Prostate gland (tissue), 2 donors: ENCODE results near the gene GNRH2.

Experiments
- CTCF ChIP-seq, 4 experiments: fragments of 200-600 bp in 2 of 4; fragments of 450-650 bp in 2 of 4; sonication (generic) in 2 of 4; IDR thresholded peaks; 1 replicate in 3 of 4; 2 replicates in 1 of 4; pipeline ENCODE4 v1.5.1; 2016 to 2019; ENCODE audit warnings: antibody characterized with exemption in 4 of 4, mild to moderate bottlenecking in 2 of 4, moderate library complexity in 2 of 4
- POLR2A ChIP-seq: fragments of 450-650 bp; IDR thresholded peaks from one replicate; pipeline ENCODE4 v1.6.1; 2016; ENCODE audit warnings: antibody characterized with exemption, mild to moderate bottlenecking
- POLR2AphosphoS5 ChIP-seq: sonication (generic); formaldehyde crosslinking; IDR thresholded peaks from one replicate; pipeline ENCODE4 v1.6.1; 2017; ENCODE audit warnings: antibody characterized with exemption

GRCh38 chr20:3043322-3043721 lies at the start of gene GNRH2:
- no peak for TF ChIP-seq POLR2A
- no peak for TF ChIP-seq CTCF (IDR thresholded peaks at IDR 0.05)
- TF ChIP-seq POLR2AphosphoS5 = no peak
